Smooth muscle cell (in vitro differentiated cells): ENCODE measurements around the gene TCF15. TPM values are rescaled to one million over a fixed set of nuclear protein-coding genes. Genes with fewer than 3 reads are reported as not detected.

Source experiments
- DNase-seq: peaks from one replicate; lab custom pipeline; 2025; ENCODE audit not compliant: unreplicated experiment; lab: John Stamatoyannopoulos, UW
- H2AFZ ChIP-seq: fragments of 200-600 bp; sonication (generic); 2 replicates; pipeline ENCODE4 v1.6.0; 2016; ENCODE audit warnings: antibody characterized with exemption, low read depth, mild to moderate bottlenecking
- H3F3A ChIP-seq: fragments of 200-600 bp; sonication (generic); 2 replicates; pipeline ENCODE4 v1.6.0; 2017; ENCODE audit warnings: antibody characterized with exemption, low read depth
- H3K27ac ChIP-seq: fragments of 200-600 bp; sonication (generic); 2 replicates; pipeline ENCODE4 v1.5.1; 2016; ENCODE audit warnings: low read depth, mild to moderate bottlenecking
- H3K27me3 ChIP-seq: fragments of 200-600 bp; sonication (generic); 2 replicates; pipeline ENCODE4 v1.6.1; 2016; ENCODE audit warnings: low read depth, mild to moderate bottlenecking
- H3K36me3 ChIP-seq: fragments of 200-600 bp; sonication (generic); 2 replicates; pipeline ENCODE4 v1.5.1; 2016; ENCODE audit warnings: low read depth
- H3K4me1 ChIP-seq: fragments of 200-600 bp; sonication (generic); 2 replicates; pipeline ENCODE4 v1.5.1; 2016; ENCODE audit warnings: low read depth
- H3K4me2 ChIP-seq: fragments of 200-600 bp; sonication (generic); 2 replicates; pipeline ENCODE4 v1.6.0; 2016; ENCODE audit warnings: mild to moderate bottlenecking
- H3K4me3 ChIP-seq: fragments of 200-600 bp; sonication (generic); 2 replicates; pipeline ENCODE4 v1.5.1; 2016; ENCODE audit warnings: mild to moderate bottlenecking
- H3K79me2 ChIP-seq: fragments of 200-600 bp; sonication (generic); 2 replicates; pipeline ENCODE4 v1.6.0; 2016; ENCODE audit warnings: low read depth, mild to moderate bottlenecking
- H3K9ac ChIP-seq: fragments of 200-600 bp; sonication (generic); 2 replicates; pipeline ENCODE4 v1.6.0; 2016; ENCODE audit warnings: low read depth
- H3K9me3 ChIP-seq: fragments of 200-600 bp; sonication (generic); replicated peaks from 2 replicates; pipeline ENCODE4 v1.5.1; 2016; ENCODE audit warnings: low read depth
- H4K20me1 ChIP-seq: fragments of 200-600 bp; sonication (generic); 2 replicates; pipeline ENCODE4 v1.6.0; 2016; ENCODE audit warnings: low read depth
- WGBS: methylation state at CpG from one replicate; pipeline ENCODE4 v1.1.7; 2016; ENCODE audit warnings: low lambda C conversion rate; 5-methylcytosine and 5-hydroxymethylcytosine counted together
- polyA plus RNA-seq: library from polyadenylated mRNA; unstranded; fragments of >200 nt; fragmentation: Nextera tagmentation; extraction: Ambion mirVana; gene quantifications from 2 replicates; pipeline ENCODE4 v1.2.1, GENCODE V29; 2016
- total RNA-seq: library from RNA; depleted of rRNA; stranded (reverse); fragments of >200 nt; gene quantifications from 2 replicates; pipeline ENCODE4 v1.2.3, GENCODE V29; 2014
- TF ChIP-seq, protein P1 (sequence below): fragments of 200-600 bp; sonication (generic); IDR thresholded peaks from 2 replicates; pipeline ENCODE4 v1.5.1; 2017; ENCODE audit warnings: borderline replicate concordance, mild to moderate bottlenecking, antibody characterized with exemption; ENCODE audit not compliant: insufficient read depth, poor library complexity, severe bottlenecking

TCF15 gene
- total and polyA plus RNA-seq, 2 experiments from 2014 or later: not detected

GRCh38 chr20:646868-647233 lies 36.7 kb upstream of the TCF15 start:
- peaks cover 38% of the 10 kb centered on the region for H4K20me1 ChIP-seq
- no peak overlapping the region for H3K27ac ChIP-seq
- WGBS: 94% methylated on average over 2 of the region's 2 CpGs
- no peaks in the 10 kb centered on the region for H3K79me2 ChIP-seq
- no peak overlapping the region for H3K4me3 ChIP-seq
- TF ChIP-seq, protein P1, sequence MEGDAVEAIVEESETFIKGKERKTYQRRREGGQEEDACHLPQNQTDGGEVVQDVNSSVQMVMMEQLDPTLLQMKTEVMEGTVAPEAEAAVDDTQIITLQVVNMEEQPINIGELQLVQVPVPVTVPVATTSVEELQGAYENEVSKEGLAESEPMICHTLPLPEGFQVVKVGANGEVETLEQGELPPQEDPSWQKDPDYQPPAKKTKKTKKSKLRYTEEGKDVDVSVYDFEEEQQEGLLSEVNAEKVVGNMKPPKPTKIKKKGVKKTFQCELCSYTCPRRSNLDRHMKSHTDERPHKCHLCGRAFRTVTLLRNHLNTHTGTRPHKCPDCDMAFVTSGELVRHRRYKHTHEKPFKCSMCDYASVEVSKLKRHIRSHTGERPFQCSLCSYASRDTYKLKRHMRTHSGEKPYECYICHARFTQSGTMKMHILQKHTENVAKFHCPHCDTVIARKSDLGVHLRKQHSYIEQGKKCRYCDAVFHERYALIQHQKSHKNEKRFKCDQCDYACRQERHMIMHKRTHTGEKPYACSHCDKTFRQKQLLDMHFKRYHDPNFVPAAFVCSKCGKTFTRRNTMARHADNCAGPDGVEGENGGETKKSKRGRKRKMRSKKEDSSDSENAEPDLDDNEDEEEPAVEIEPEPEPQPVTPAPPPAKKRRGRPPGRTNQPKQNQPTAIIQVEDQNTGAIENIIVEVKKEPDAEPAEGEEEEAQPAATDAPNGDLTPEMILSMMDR: no peak
- peaks cover 12% of the 10 kb centered on the region for H3K36me3 ChIP-seq
- H3K9me3 ChIP-seq: no peaks in the 10 kb centered on the region
- H2AFZ ChIP-seq: no peak overlapping the region
- H3K4me1 ChIP-seq: no peaks in the 10 kb centered on the region
- no peak overlapping the region for H3K4me2 ChIP-seq
- DNase-seq: no peak
- H3F3A ChIP-seq: peaks cover 4% of the 10 kb centered on the region
- no peak overlapping the region for H3K9ac ChIP-seq
- no peaks in the 10 kb centered on the region for H3K27me3 ChIP-seq

DNA sequence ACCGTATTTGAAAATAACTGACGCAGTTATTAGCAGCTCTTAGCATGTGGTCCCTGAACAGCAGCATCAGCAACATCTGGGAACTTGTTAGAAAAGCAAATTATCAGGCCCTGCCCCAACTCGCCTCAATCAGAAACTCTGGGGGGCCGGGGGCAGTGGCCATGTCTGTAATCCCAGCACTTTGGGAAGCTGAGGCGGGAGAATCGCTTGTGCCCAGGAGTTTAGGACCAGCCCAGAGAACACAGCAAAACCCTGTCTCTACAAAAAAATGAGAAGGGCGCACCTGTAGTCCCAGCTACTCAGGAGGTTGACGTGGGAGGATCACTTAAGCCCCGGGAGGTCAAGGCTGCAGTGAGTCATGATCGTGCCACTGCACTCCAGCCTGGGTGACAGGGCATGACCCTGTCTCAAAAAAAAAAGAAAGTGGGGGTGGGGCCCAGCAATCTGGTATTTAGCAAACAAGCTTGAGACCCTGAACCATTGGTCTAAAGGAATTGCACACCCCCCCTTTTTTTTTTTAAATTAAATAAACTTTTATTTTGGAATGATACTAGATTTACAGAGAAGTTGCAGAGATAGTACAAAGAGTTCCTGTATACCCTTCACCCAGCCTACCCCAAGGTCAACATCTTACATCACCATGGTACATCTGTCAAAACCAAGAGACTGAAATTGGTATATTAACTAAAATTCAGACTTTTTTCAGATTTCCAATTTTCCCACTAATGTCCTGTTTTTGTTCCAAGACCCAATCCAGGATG lies 36.2 kb upstream of the TCF15 start:
- TF ChIP-seq, protein P1: no peak
- Histone ChIP-seq H3K4me1 (no peaks in the 10 kb centered on the region), H3K79me2 (no peaks in the 10 kb centered on the region)

DNA sequence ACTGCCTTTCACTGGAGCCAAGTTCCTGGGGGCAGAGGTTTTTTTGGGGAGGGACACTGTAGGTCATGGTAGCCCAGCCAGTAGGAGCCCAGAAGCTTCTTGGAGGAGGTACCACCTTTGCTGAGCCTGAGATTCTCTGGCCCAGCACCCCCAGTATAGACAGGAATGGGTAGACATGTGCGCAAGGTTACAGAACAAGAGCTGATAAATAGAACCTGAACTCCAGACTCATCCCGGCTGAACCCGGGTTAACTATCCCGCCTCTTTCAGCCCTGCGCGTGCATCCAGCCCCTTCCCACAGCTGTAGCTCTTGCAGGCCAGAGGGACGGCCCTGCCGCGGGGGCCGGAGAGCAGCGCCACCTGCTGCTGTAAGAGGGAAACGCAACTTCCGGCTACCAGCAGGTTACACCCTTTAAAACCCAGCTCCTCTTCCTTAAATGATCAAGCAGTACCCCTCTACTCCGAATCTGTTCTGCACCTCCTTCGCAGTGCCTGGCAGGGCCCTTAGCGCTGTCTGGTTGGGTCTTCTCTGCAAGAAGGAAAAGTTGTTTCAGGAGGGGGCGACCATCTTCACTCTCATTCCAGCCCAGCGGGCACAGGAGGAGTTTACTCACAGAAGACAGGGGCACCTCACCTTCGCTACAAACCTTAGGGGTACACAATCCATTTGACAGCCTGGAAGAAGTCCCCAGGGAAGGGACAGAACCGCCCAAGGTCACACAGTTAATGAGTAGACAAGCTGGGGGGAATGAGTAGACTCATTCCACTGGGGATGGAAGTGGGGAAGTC lies 35.4 kb upstream of the TCF15 start:
- TF ChIP-seq, protein P1: peak; percentile 89
- 20% methylated on average over 20 of the region's 20 CpGs for WGBS
- peak; percentile 40 for DNase-seq

More for the DNA sequence above, 36.2 kb upstream of the TCF15 start:
- Histone ChIP-seq H3K36me3 (peaks cover 12% of the 10 kb centered on the region), H3K27ac (no peak overlapping the region), H3K27me3 (no peaks in the 10 kb centered on the region), H3K4me3 (no peak overlapping the region), H3K4me2 (no peak overlapping the region), H4K20me1 (peaks cover 32% of the 10 kb centered on the region), H2AFZ (no peak overlapping the region), H3K9ac (no peak overlapping the region), H3K9me3 (no peaks in the 10 kb centered on the region), H3F3A (peaks cover 4% of the 10 kb centered on the region)
- 87% methylated on average over 10 of the region's 10 CpGs for WGBS
- DNase-seq: no peak

More for the DNA sequence above, 35.4 kb upstream of the TCF15 start:
- no peak overlapping the region for H3K4me2 ChIP-seq
- H3K27ac ChIP-seq: no peak overlapping the region
- H3F3A ChIP-seq: peaks cover 4% of the 10 kb centered on the region
- no peaks in the 10 kb centered on the region for H3K9me3 ChIP-seq
- H3K9ac ChIP-seq: no peak overlapping the region
- H3K36me3 ChIP-seq: peaks cover 12% of the 10 kb centered on the region
- no peaks in the 10 kb centered on the region for H3K27me3 ChIP-seq
- H3K4me3 ChIP-seq: no peak overlapping the region
- peaks cover 25% of the 10 kb centered on the region for H4K20me1 ChIP-seq
- no peaks in the 10 kb centered on the region for H3K4me1 ChIP-seq
- no peak overlapping the region for H2AFZ ChIP-seq
- no peaks in the 10 kb centered on the region for H3K79me2 ChIP-seq
